Brain microvascular endothelial cell (primary cell): ENCODE measurements around the gene PDE9A.

ENCODE experiments used
- DNase-seq: peaks from one replicate; pipeline ENCODE4 v3.0.0-alpha.2; 2020
- H3K27ac ChIP-seq: fragments of 250-450 bp; sonication (Bioruptor Pico); 2 replicates; pipeline ENCODE4 v1.5.1; 2020; ENCODE audit warnings: mild to moderate bottlenecking, moderate library complexity
- H3K27me3 ChIP-seq: fragments of 250-450 bp; sonication (Bioruptor Pico); replicated peaks from 2 replicates; pipeline ENCODE4 v1.5.1; 2020; ENCODE audit warnings: mild to moderate bottlenecking
- H3K36me3 ChIP-seq: fragments of 250-450 bp; sonication (Bioruptor Pico); replicated peaks from 2 replicates; pipeline ENCODE4 v1.5.1; 2020; ENCODE audit warnings: mild to moderate bottlenecking
- H3K4me3 ChIP-seq: 2 replicates; pipeline ENCODE4 v1.5.1; 2011; ENCODE audit warnings: low read depth, mild to moderate bottlenecking, control low read depth, low read length, moderate library complexity
- CTCF ChIP-seq: IDR thresholded peaks from 2 replicates; pipeline ENCODE4 v1.5.1; 2011; ENCODE audit warnings: low read depth, mild to moderate bottlenecking, moderate library complexity, low read length, control low read depth, inconsistent platforms; ENCODE audit errors: missing control alignments
- in situ Hi-C: cut with HindIII; loops from 2 replicates; pipeline ENCODE4 v1.10.0; 2017; ENCODE audit warnings: low sequenced_read_pairs, low pct_ligation_motif_present

The PDE9A gene

GRCh38 chr21:42760361-42760950 is 107.0 kb downstream of the PDE9A start:
- no peak overlapping the region for H3K27ac ChIP-seq
- no peaks in the 10 kb centered on the region for H3K27me3 ChIP-seq
- no peaks in the 10 kb centered on the region for H3K36me3 ChIP-seq
- no peak overlapping the region for H3K4me3 ChIP-seq
- no peak for TF ChIP-seq CTCF
- DNase-seq, result no peak
- in situ Hi-C loops, result no loop called here

GRCh38 chr21:42760951-42761751 is 107.7 kb downstream of the PDE9A start:
- DNase-seq, result no peak
- in situ Hi-C loops, result no loop called here
- H3K27me3 ChIP-seq, result no peaks in the 10 kb centered on the region
- no peak overlapping the region for H3K4me3 ChIP-seq
- no peaks in the 10 kb centered on the region for H3K36me3 ChIP-seq
- TF ChIP-seq CTCF, result no peak
- no peak overlapping the region for H3K27ac ChIP-seq

- H3K27ac ChIP-seq, result no peak overlapping the region
- in situ Hi-C loops, result no loop called here
- H3K36me3 ChIP-seq, result no peaks in the 10 kb centered on the region
- H3K4me3 ChIP-seq, result no peak overlapping the region
- no peaks in the 10 kb centered on the region for H3K27me3 ChIP-seq
- no peak for TF ChIP-seq CTCF
- DNase-seq, result no peak
Observed at GRCh38 chr21:42761776-42762335, 108.4 kb downstream of the PDE9A start.

- in situ Hi-C loops, result no loop called here
- Histone ChIP-seq H3K27me3 (no peaks in the 10 kb centered on the region), H3K27ac (no peak overlapping the region)
Observed at GRCh38 chr21:42763581-42764442, 110.4 kb downstream of the PDE9A start.

GRCh38 chr21:42764443-42764760 is 111.0 kb downstream of the PDE9A start:
- H3K36me3 ChIP-seq, result no peaks in the 10 kb centered on the region
- no peaks in the 10 kb centered on the region for H3K27me3 ChIP-seq
- TF ChIP-seq CTCF, result no peak
- DNase-seq, result no peak
- no peak overlapping the region for H3K4me3 ChIP-seq
- H3K27ac ChIP-seq, result no peak overlapping the region
- in situ Hi-C loops, result no loop called here

More at GRCh38 chr21:42763581-42764442, 110.4 kb downstream of the PDE9A start:
- TF ChIP-seq CTCF, result no peak
- no peak overlapping the region for H3K4me3 ChIP-seq
- no peaks in the 10 kb centered on the region for H3K36me3 ChIP-seq
- DNase-seq, result no peak
